Bronchus fibroblast of lung (primary cell): ENCODE measurements around the gene IFNA17. TPM values are rescaled to one million over a fixed set of nuclear protein-coding genes. Genes with fewer than 3 reads are reported as not detected.

Source experiments
- total RNA-seq: library from RNA; depleted of rRNA; stranded (reverse); fragments of >200 nt; gene quantifications from 2 replicates; pipeline ENCODE4 v1.2.3, GENCODE V29; 2015

IFNA17 gene
- total RNA-seq: not detected in 2 replicates

GRCh38 chr9:21228122-21228521 lies at the start of gene IFNA17:
TSS of gene IFNA17 (minus strand) at chr9:21228222. CDS start at chr9:21228173, 49 bp downstream.

GRCh38 chr9:21239911-21240310 lies 11.9 kb upstream of the IFNA17 start, which contains the start of gene IFNA14:
TSS of gene IFNA14 (minus strand) at chr9:21240005. CDS start at chr9:21239935, 70 bp downstream.

GRCh38 chr9:21217211-21217610 lies 10.8 kb downstream of the IFNA17 start, which contains the start of gene IFNA16:
TSS of gene IFNA16 (minus strand) at chr9:21217311. CDS start at chr9:21217305, 6 bp downstream.

DNA sequence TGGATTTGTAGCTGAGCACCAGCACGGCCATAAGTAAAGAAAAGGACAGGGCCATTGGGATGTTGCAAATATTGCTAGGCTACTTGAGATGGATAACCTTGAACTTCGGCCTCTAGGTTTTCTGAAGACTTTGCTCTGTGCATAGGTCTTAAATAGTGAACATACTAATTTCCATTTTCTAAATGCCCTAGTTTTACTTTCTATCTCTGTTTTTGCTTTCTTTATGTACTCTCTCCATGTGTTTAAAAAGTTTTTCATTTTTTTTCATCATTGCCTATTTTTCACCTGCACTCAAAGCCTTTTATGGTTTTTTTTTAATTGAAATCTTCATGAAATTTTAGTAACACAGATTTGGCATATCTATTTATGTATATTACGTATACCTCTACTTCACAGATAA lies 21.0 kb downstream of the IFNA17 start, which contains the start of gene IFNA10:
Gene IFNA10 (minus strand): TSS at position 101 of the 400 bp plus-strand sequence. CDS start 46 bp downstream, at position 55.

GRCh38 chr9:21202105-21202504 lies 25.9 kb downstream of the IFNA17 start, which contains the start of gene IFNA7:
TSS of gene IFNA7 (minus strand) at chr9:21202205. CDS start at chr9:21202165, 40 bp downstream.

DNA sequence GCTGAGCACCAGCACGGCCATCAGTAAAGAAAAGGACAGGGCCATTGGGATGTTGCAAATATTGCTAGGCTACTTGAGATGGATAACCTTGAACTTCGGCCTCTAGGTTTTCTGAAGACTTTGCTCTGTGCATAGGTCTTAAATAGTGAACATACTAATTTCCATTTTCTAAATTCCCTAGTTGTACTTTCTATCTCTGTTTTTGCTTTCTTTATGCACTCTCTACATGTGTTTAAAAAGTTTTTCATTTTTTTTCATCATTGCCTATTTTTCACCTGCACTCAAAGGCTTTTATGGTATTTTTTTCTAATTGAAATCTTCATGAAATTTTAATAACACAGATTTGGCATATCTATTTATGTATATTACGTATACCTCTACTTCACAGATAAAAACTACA lies 40.5 kb downstream of the IFNA17 start, which contains the start of gene IFNA4:
Gene IFNA4 (minus strand): TSS at position 101 of the 400 bp plus-strand sequence. CDS start 56 bp downstream, at position 45.

Other genes with a start within 250 kb of the IFNA17 start
- 4.4 and 4.5 TPM in 2 replicates for gene HACD4, start 196.6 kb downstream of the IFNA17 start, total RNA-seq
- not detected in 2 replicates for gene IFNB1, start 150.3 kb downstream of the IFNA17 start, total RNA-seq
- not detected in 2 replicates for gene IFNW1, start 86.4 kb downstream of the IFNA17 start, total RNA-seq
- not detected in 2 replicates for gene IFNA21, start 61.6 kb downstream of the IFNA17 start, total RNA-seq
- gene IFNA4, start 40.6 kb downstream of the IFNA17 start, total RNA-seq: not detected in 2 replicates
- not detected in 2 replicates for gene IFNA7, start 26.0 kb downstream of the IFNA17 start, total RNA-seq
- gene IFNA10, start 21.1 kb downstream of the IFNA17 start, total RNA-seq: not detected in 2 replicates
- gene IFNA16, start 10.9 kb downstream of the IFNA17 start, total RNA-seq: not detected in 2 replicates
- gene IFNA14, start 11.8 kb upstream of the IFNA17 start, total RNA-seq: not detected in 2 replicates
- gene IFNA5, start 77.1 kb upstream of the IFNA17 start, total RNA-seq: not detected in 2 replicates
- gene KLHL9, start 107.2 kb upstream of the IFNA17 start, total RNA-seq: 23.2 and 23.7 TPM in 2 replicates
- not detected in 2 replicates for gene IFNA6, start 122.7 kb upstream of the IFNA17 start, total RNA-seq
- gene IFNA13, start 139.8 kb upstream of the IFNA17 start, total RNA-seq: not detected in 2 replicates
- not detected in 2 replicates for gene IFNA2, start 157.2 kb upstream of the IFNA17 start, total RNA-seq
- not detected in 2 replicates for gene IFNA8, start 180.9 kb upstream of the IFNA17 start, total RNA-seq
- not detected in 2 replicates for gene IFNA1, start 212.2 kb upstream of the IFNA17 start, total RNA-seq